NCI-H1436 (cell line): ENCODE data around the gene DLX1.
A peak's percentile ranks its signal among the peaks of the same experiment; 100 is the strongest.
"Not testable (repeated sequence)": the region's sequence is repeated elsewhere in the genome, so short reads cannot be mapped to it uniquely, and the experiment has no call there.

ENCODE experiments used
- DNase-seq: peaks from one replicate; lab custom pipeline; 2025; lab: John Stamatoyannopoulos, UW

DLX1 gene

GRCh38 chr2:172085460-172086159 lies at the start of gene DLX1:
Gene DLX1, plus strand, starts transcription at chr2:172085507. Its CDS starts 171 bp downstream, at chr2:172085678.
- DNase-seq = no peak

- no peak for DNase-seq
Measured at GRCh38 chr2:172038121-172038520, 47.2 kb upstream of the DLX1 start.

DNA sequence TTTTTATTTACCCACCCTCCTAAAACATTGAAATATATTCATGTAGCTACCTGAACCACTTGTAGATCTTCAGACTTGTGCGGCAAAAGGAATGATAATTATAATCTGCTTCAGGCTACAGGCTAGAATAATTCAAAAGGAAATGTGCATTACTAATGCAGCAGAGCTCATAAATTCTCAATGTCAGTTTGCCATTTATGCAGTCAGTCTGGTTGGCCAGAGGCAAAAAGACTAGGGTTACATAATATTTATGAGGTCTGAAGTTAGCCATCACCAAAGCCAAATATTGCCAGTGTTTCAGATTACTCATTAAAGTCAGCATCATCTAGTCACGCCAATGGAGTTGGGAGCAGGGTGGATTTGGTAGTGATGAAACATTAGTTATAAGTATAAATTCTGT lies 46.7 kb upstream of the DLX1 start:
- DNase-seq = peak; percentile 67

GRCh38 chr2:172039011-172039704 lies 46.1 kb upstream of the DLX1 start:
- DNase-seq = no peak

GRCh38 chr2:172040311-172040710 lies 45.0 kb upstream of the DLX1 start:
- no peak for DNase-seq

DNA sequence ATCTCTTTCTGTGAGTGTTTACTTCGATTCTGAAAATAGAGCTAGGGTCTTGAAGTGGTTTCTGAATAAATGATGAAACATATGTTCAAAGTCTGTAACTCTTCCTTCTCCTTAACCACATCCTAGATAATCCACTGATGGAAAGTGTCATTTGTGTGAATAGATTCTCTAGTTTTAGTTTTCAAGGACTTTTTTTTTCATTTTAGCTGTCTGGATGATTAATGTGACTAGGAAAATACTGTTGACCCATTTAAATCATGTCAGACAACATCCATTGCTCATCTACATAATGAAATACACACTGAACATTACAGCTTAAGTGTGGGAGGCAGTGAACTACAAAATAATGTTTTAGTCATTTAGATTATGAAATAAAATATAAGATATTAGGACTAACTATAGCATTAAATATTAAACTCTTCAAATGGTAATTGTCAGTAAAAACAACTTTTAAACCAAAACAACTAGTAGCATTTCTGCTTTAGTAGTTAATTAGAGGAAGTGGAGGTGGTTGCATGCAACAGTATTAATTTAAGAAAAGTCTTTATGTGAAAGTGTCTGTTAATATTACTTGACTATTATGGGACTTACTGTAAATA lies 39.1 kb upstream of the DLX1 start:
- no peak for DNase-seq

DNA sequence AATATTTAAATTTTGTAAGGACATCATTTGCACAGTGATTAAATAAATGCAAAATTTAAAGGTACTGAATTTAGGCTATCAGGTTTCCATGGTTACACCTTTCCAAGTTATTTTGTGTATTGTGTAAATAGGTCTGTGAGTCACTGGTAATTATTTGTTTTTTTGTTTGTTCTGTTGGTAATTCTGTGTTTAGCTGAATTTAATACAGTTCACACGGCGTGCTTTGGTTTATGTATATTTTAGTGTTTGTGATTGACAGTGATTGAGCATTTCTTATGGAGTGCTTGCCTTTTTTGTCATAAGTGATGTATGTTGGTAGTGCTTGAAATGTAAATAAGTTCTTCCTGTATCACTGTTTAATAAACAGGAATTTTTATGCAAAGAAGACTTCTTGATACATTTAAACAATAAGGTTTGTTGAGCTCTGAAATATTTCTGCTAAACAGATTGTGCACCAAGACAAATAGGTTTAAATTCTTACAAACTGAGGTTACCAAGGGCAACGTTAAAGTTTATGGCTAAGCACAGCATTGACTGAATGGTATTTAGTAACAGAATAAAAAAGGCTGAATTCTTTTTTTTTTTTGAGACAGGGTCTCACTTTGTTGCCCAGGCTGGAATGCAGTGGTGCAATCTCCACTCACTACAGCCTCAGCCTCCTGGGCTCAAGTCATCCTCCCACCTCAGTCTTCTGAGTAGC lies 38.3 kb upstream of the DLX1 start:
- DNase-seq = no peak

GRCh38 chr2:172047566-172048507 lies 37.5 kb upstream of the DLX1 start:
- no peak for DNase-seq

GRCh38 chr2:172048508-172049503 lies 36.5 kb upstream of the DLX1 start:
- no peak for DNase-seq

GRCh38 chr2:172049567-172050120 lies 35.7 kb upstream of the DLX1 start:
- DNase-seq = no peak

GRCh38 chr2:172050479-172051125 lies 34.7 kb upstream of the DLX1 start:
- DNase-seq = no peak

DNA sequence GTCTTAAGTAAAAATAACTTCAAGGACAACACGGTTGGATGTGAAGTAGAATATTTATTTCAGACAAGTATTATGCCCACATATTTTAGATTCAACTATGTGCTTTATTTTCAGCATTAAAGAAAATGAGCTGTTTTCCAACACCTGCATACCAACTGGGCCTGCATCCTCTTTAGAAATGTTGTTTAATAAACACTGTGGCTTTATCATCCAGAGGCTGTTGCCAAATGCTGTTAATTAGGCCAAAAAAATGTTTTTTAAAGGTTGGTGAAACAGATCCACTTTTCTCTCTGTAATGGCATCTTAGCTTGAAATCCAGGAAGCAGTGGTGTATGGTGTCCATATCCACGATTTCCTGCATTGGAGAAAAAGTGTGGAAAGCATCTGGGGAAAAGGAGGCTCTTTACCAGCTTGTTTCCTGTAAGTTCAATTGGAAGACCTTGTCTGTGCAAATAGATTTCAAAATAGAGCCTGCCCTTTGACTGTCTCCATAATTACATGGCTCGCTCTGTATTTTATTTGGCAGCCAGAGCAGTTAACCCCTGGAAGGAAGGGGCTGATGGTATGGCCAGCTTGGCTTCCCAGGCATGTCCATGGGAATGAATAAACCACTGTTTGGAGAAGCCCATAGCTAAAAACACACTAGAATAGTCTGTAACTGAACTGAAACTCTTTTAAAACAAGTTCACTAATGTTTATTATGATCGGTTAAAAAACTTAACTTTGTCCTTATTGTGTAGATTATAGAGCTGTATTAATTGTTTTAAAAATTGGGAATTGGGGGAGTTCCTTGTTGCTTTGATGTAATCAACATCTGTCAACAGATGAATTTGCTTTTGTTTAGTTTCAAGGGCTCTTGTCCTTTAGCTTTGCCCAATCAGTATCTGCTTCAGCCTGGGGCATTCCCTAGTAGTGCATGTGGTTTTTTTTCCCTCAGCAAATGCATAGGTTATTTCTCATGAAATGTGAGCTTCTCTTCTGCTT lies 33.0 kb upstream of the DLX1 start:
- no peak for DNase-seq

DNA sequence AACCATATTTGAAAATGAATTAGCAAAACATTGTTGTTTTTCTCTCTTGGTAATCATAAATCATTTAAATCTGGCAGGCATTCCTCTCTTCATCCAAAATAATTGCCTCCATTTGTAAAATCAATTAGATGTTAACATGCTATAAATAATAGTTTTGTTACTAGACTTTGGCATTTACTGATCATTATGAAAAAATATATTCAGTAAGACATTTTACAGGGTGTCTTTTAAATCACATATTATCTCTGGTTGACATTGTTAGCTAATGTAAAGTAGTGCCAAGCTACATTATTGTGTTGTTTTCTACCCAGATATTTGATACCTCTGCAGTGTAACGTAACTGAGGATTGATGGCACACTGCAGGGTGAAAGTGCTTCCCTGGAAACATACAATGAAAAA lies 31.8 kb upstream of the DLX1 start:
- DNase-seq = no peak

DNA sequence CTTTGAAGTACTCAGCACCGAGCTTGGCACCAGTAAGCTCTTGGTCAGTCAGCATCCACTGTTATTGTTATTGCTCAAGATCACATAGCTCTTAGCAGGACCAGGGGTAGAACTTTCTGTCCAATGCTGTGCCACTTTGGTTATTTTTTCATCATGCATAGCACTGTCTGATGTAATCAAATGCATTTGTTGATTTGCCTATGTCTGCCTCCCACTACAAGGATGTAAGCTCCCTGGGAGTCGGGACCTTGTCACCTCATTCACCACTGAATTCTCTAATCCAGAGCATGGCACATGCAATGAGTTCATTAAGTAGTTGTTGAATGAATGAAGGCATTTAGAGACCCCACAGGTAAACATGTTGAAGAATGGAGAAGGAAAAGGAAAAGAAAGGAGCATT lies 29.0 kb upstream of the DLX1 start:
- DNase-seq = no peak

- no peak for DNase-seq
Measured at GRCh38 chr2:172058660-172059059, 26.6 kb upstream of the DLX1 start.

DNA sequence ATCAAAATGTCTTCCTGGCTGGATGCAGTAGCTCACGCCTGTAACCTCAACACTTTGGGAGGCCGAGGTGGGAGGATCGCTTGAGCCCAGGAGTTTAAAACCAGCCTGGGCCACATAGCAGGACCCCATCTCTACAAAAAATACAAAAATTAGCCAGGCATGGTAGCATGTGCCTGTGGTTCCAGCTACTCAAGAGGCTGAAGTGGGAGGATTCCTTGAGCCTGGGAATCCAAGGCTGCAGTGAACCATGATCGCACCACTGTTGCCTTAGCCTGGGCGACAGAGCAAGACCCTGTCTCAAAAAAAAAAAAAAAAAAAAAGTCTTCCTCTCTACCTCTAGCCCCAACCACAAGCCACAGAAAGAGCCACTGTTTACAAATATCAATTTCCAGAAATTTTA lies 25.2 kb upstream of the DLX1 start:
- not testable (repeated sequence) for DNase-seq

- DNase-seq = no peak
Measured at GRCh38 chr2:172062402-172063004, 22.8 kb upstream of the DLX1 start.

DNA sequence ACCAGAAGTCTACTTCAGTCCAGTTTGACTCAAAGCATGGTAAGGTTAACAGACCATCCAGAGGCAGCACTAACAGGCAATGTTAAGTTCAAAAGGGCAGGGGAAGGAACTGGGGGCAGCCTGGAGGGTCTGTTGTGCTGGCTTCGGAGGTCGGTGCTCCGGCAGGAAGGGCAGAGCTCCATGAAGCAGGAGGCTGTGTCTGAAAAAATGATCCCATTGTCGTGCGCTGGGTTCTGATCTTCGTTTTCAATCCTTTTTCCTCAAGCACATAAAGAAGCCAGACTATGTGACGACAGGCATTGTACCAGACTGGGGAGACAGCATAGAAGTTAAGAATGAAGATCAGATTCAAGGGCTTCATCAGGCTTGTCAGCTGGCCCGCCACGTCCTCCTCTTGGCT lies 21.9 kb upstream of the DLX1 start:
- DNase-seq = no peak
